Measurements from ENCODE around the gene KLF18. TPM values are rescaled to one million over a fixed set of nuclear protein-coding genes. Genes with fewer than 3 reads are reported as not detected.

Gene KLF18
- total and polyA plus RNA-seq, 2 donors (not counting 1 experiment from before 2014, with no cell fraction given) = not detected

DNA sequence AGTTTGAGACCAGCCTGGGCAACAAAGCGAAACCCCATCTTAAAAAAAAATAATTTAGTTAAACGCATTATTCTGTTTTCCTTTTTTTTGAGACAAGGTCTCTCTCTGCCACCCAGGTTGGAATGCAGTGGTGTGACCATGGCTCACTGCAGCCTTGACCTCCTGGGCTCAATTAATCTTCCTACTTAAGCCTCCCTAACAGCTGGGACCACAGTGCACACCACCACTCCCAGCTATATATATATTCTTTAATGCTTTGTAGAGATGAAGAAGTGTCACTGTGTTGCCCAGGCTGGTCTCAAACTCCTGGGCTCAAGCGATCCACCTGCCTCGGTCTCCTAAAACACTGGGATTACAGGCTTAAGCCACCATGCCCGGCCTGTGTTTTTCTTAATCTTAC lies 30.5 kb downstream of the KLF18 start:
- H3K9me3 Mint-ChIP-seq (ENCODE audit: insufficient read depth) = no peaks in the 10 kb centered on the region
- Histone ChIP-seq H4K20me1 (ENCODE audit: control insufficient read depth, insufficient read depth, low read length, poor library complexity, severe bottlenecking) (no peaks in the 10 kb centered on the region), H3K4me3 (ENCODE audit: control extremely low read depth in 1 of 5, extremely low read depth in 1 of 5, insufficient read depth in 1 of 5, low read depth in 2 of 5, low read length in 4 of 5) (no peak overlapping the region), H3K27me3 (replicated peaks in 1 of 4; ENCODE audit: control extremely low read depth in 1 of 4, control insufficient read depth in 3 of 4, insufficient read depth in 4 of 4, low read length in 3 of 4) (peaks cover 0 to 4% (median 0%) of the 10 kb centered on the region in 4 experiments), H3K4me2 (replicated peaks; ENCODE audit: low read depth, low read length, poor library complexity, severe bottlenecking) (no peak overlapping the region), H3K27ac (ENCODE audit: low read length in 2 of 2) (no peak overlapping the region), H3K79me2 (ENCODE audit: control insufficient read depth, insufficient read depth, low read length) (no peaks in the 10 kb centered on the region), H3K9me3 (ENCODE audit: control extremely low read depth in 1 of 3, control insufficient read depth in 2 of 3, insufficient read depth in 1 of 3, low read length in 2 of 3) (no peaks in the 10 kb centered on the region), H2AFZ (ENCODE audit: insufficient read depth, low read depth, low read length, poor library complexity, severe bottlenecking) (no peak overlapping the region), H3K36me3 (replicated peaks in 1 of 2; ENCODE audit: control extremely low read depth in 1 of 2, control insufficient read depth in 1 of 2, extremely low read depth in 1 of 2, insufficient read depth in 2 of 2, low read length in 1 of 2) (no peaks in the 10 kb centered on the region), H3K4me1 (ENCODE audit: control insufficient read depth in 2 of 2, insufficient read depth in 2 of 2, low read length in 2 of 2) (no peaks in the 10 kb centered on the region), H3K9ac (ENCODE audit: low read length) (no peak overlapping the region)
- no CpG with 5 or more reads among the region's 5 CpGs for WGBS (ENCODE audit: insufficient coverage)
- H3K4me1 Mint-ChIP-seq = no peaks in the 10 kb centered on the region
- no peak overlapping the region for H3K27ac Mint-ChIP-seq
- peaks cover 19% of the 10 kb centered on the region for H3K27me3 Mint-ChIP-seq
- intact Hi-C loops (cut with micrococcal nuclease) = no loop called here
- no peak for ATAC-seq (ENCODE audit: low read depth)
- DNase-seq = no peak
- no peak overlapping the region for H3K4me3 Mint-ChIP-seq
- CTCF ChIA-PET = interaction anchor here (0.7 kb wide), 1 partner anchor 15 kb away, joined by 3 read pairs; no protein-coding TSS in a partner anchor
- TF ChIP-seq, protein P1, sequence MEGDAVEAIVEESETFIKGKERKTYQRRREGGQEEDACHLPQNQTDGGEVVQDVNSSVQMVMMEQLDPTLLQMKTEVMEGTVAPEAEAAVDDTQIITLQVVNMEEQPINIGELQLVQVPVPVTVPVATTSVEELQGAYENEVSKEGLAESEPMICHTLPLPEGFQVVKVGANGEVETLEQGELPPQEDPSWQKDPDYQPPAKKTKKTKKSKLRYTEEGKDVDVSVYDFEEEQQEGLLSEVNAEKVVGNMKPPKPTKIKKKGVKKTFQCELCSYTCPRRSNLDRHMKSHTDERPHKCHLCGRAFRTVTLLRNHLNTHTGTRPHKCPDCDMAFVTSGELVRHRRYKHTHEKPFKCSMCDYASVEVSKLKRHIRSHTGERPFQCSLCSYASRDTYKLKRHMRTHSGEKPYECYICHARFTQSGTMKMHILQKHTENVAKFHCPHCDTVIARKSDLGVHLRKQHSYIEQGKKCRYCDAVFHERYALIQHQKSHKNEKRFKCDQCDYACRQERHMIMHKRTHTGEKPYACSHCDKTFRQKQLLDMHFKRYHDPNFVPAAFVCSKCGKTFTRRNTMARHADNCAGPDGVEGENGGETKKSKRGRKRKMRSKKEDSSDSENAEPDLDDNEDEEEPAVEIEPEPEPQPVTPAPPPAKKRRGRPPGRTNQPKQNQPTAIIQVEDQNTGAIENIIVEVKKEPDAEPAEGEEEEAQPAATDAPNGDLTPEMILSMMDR (IDR thresholded peaks at IDR 0.05) = no peak
- TF ChIP-seq EZH2 (IDR thresholded peaks at IDR 0.05; ENCODE audit: borderline replicate concordance, insufficient read depth, low read depth, low read length, poor library complexity, severe bottlenecking) = no peak
- POLR2A ChIA-PET = no interaction called here

DNA sequence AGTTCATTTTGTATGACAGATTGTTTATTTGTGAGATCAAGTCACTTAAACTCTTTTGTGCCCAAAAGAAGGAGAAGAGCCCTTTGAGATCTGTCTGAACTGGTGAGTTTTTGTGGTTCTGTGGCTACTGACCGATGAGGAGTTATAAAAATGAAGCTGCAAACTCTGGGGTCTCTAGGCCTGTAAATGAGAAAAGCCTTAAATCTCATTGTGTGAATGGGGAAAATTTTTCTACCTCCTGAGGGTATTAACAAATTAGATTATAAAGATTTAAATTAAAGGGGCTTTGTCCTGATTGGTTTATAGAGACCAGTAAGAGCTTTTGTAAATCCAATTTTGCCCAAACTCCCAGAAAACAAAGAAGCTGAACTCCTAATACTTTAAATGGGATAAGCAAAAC lies 32.5 kb downstream of the KLF18 start:
- TF ChIP-seq, protein P1 (IDR thresholded peaks at IDR 0.05) = no peak
- no peak for TF ChIP-seq EZH2 (IDR thresholded peaks at IDR 0.05; ENCODE audit: borderline replicate concordance, insufficient read depth, low read depth, low read length, poor library complexity, severe bottlenecking)
- POLR2A ChIA-PET = no interaction called here
- ATAC-seq (ENCODE audit: low read depth) (no peak), DNase-seq (no peak)
- Mint-ChIP-seq H3K9me3 (ENCODE audit: insufficient read depth) (no peaks in the 10 kb centered on the region), H3K4me3 (no peak overlapping the region), H3K27ac (no peak overlapping the region), H3K4me1 (no peaks in the 10 kb centered on the region), H3K27me3 (peaks cover 23% of the 10 kb centered on the region)
- Histone ChIP-seq H3K4me1 (ENCODE audit: control insufficient read depth in 2 of 2, insufficient read depth in 2 of 2, low read length in 2 of 2) (no peaks in the 10 kb centered on the region), H2AFZ (ENCODE audit: insufficient read depth, low read depth, low read length, poor library complexity, severe bottlenecking) (no peak overlapping the region), H3K4me2 (replicated peaks; ENCODE audit: low read depth, low read length, poor library complexity, severe bottlenecking) (no peak overlapping the region), H3K27ac (ENCODE audit: low read length in 2 of 2) (no peak overlapping the region), H4K20me1 (ENCODE audit: control insufficient read depth, insufficient read depth, low read length, poor library complexity, severe bottlenecking) (no peaks in the 10 kb centered on the region), H3K36me3 (replicated peaks in 1 of 2; ENCODE audit: control extremely low read depth in 1 of 2, control insufficient read depth in 1 of 2, extremely low read depth in 1 of 2, insufficient read depth in 2 of 2, low read length in 1 of 2) (no peaks in the 10 kb centered on the region), H3K27me3 (replicated peaks in 1 of 4; ENCODE audit: control extremely low read depth in 1 of 4, control insufficient read depth in 3 of 4, insufficient read depth in 4 of 4, low read length in 3 of 4) (peaks cover 0 to 4% (median 0%) of the 10 kb centered on the region in 4 experiments), H3K79me2 (ENCODE audit: control insufficient read depth, insufficient read depth, low read length) (no peaks in the 10 kb centered on the region), H3K4me3 (ENCODE audit: control extremely low read depth in 1 of 5, extremely low read depth in 1 of 5, insufficient read depth in 1 of 5, low read depth in 2 of 5, low read length in 4 of 5) (no peak overlapping the region), H3K9me3 (ENCODE audit: control extremely low read depth in 1 of 3, control insufficient read depth in 2 of 3, insufficient read depth in 1 of 3, low read length in 2 of 3) (no peaks in the 10 kb centered on the region), H3K9ac (ENCODE audit: low read length) (no peak overlapping the region)
- CTCF ChIA-PET = no interaction called here
- WGBS (ENCODE audit: insufficient coverage) = no CpG with 5 or more reads among the region's 1 CpG
- intact Hi-C loops (cut with micrococcal nuclease) = no loop called here
